ENCODE data around the gene TSHB. TPM values are rescaled to one million over a fixed set of nuclear protein-coding genes. Genes with fewer than 3 reads are reported as not detected.

TSHB gene
- total RNA-seq, result not detected
- polyA plus RNA-seq, result not detected

GRCh38 chr1:115029526-115029925 lies at the start of gene TSHB:
TSS of gene TSHB (plus strand) at chr1:115029826. CDS start at chr1:115033363, 3,537 bp downstream.
- no peak for DNase-seq
- H3K4me1 ChIP-seq (ENCODE audit: insufficient read depth, low read length), result no peaks in the 10 kb centered on the region
- H3K27ac ChIP-seq (ENCODE audit: low read depth, low read length), result no peak within 1 kb of the TSS
- ChIA-PET CTCF (interaction anchor here (1.1 to 1.2 kb wide), 3 partner anchors 20 to 83 kb away, joined by 3 read pairs; no protein-coding TSS in a partner anchor), POLR2A (no interaction called here)
- H3K36me3 ChIP-seq (ENCODE audit: insufficient read depth, low read length), result no peaks in the 10 kb centered on the region
- Mint-ChIP-seq H3K4me3 (no peak within 1 kb of the TSS), H3K4me1 (no peaks in the 10 kb centered on the region), H3K9me3 (no peaks in the 10 kb centered on the region), H3K27me3 (peaks cover 2 to 28% of the 10 kb centered on the region in 2 donors), H3K27ac (no peak within 1 kb of the TSS), H3K36me3 (no peaks in the 10 kb centered on the region)
- H3K27me3 ChIP-seq (ENCODE audit: insufficient read depth, low read length, poor library complexity, severe bottlenecking), result no peaks in the 10 kb centered on the region
- H3K9me3 ChIP-seq (ENCODE audit: low read length), result no peaks in the 10 kb centered on the region
- no peak within 1 kb of the TSS for H3K4me3 ChIP-seq (ENCODE audit: low read length)

DNA sequence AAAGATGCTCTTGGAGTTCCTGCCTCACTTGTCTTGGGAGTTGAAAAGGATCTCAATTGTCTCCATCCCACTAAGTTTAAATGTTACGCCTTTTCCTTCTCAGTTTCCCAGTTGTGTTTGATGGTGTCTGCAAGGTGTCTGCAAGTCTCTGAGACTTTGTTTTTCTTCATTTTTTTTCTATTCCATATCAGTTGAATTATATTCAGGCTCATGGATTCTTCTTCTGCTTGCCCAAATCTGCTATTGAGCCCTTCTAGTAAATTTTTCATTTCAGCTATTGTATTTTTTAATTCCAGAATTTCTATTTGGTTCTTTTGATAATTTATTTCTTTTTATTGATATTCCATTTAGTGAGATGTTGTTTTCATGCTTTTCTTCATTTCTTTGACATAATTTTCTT lies 47.4 kb upstream of the TSHB start:
- peaks cover 16 to 24% (median 23%) of the 10 kb centered on the region in 5 donors for H3K9me3 Mint-ChIP-seq
- Histone ChIP-seq H3K9me3 (ENCODE audit: low read length) (no peaks in the 10 kb centered on the region), H3K36me3 (ENCODE audit: insufficient read depth, low read length) (no peaks in the 10 kb centered on the region), H3K27me3 (ENCODE audit: insufficient read depth, low read length, poor library complexity, severe bottlenecking) (no peaks in the 10 kb centered on the region), H3K27ac (ENCODE audit: low read depth, low read length) (no peak overlapping the region), H3K4me1 (ENCODE audit: insufficient read depth, low read length) (no peaks in the 10 kb centered on the region), H3K4me3 (ENCODE audit: low read length) (no peak overlapping the region)
- DNase-seq, result no peak
- ChIA-PET CTCF (interaction anchor here (1.0 to 2.4 kb wide), 2 partner anchors 115 to 131 kb away, joined by 3 to 19 read pairs; no protein-coding TSS in a partner anchor), POLR2A (no interaction called here)
- no peaks in the 10 kb centered on the region for H3K4me1 Mint-ChIP-seq
- peaks cover 0 to 17% (median 5%) of the 10 kb centered on the region in 3 donors for H3K36me3 Mint-ChIP-seq
- no peak overlapping the region for H3K4me3 Mint-ChIP-seq
- H3K27me3 Mint-ChIP-seq, result peaks cover 4 to 36% of the 10 kb centered on the region in 2 donors
- H3K27ac Mint-ChIP-seq, result no peak overlapping the region

- CTCF ChIA-PET, result interaction anchor here (1.7 kb wide), 1 partner anchor 66 kb away, joined by 5 read pairs; no protein-coding TSS in a partner anchor
- Histone ChIP-seq H3K4me3 (ENCODE audit: low read length) (no peak overlapping the region), H3K27ac (ENCODE audit: low read depth, low read length) (no peak overlapping the region), H3K36me3 (ENCODE audit: insufficient read depth, low read length) (no peaks in the 10 kb centered on the region), H3K9me3 (ENCODE audit: low read length) (no peaks in the 10 kb centered on the region), H3K27me3 (ENCODE audit: insufficient read depth, low read length, poor library complexity, severe bottlenecking) (no peaks in the 10 kb centered on the region), H3K4me1 (ENCODE audit: insufficient read depth, low read length) (no peaks in the 10 kb centered on the region)
- Mint-ChIP-seq H3K4me1 (no peaks in the 10 kb centered on the region), H3K36me3 (peaks cover 0 to 33% (median 5%) of the 10 kb centered on the region in 3 donors), H3K4me3 (no peak overlapping the region), H3K27me3 (peaks cover 10 to 31% of the 10 kb centered on the region in 2 donors), H3K27ac (no peak overlapping the region), H3K9me3 (peaks cover 37 to 46% (median 40%) of the 10 kb centered on the region in 5 donors)
- no peak for DNase-seq
- POLR2A ChIA-PET, result no interaction called here
These were observed 43.3 kb upstream of the TSHB start for GRCh38 chr1:114986286-114986685.

DNA sequence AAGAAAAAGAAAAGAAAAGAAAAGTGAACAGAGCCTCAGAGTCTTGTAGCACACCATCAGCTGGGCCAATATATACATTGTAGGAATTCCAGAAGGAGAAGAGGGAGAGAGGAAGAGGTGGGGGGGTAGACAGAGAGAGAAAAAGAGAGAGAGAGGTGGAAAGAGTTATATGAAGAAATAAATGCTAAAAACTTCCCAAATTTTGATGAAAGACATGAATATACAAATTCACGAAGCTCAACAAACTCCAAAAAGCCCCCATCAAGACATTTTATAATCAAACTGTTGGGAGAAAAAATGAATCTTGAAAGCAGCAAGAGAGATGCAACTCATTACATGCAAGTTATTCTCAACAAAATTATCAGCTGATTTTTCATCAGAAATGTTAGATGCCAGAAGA lies 41.5 kb upstream of the TSHB start:
- Histone ChIP-seq H3K27me3 (ENCODE audit: insufficient read depth, low read length, poor library complexity, severe bottlenecking) (no peaks in the 10 kb centered on the region), H3K36me3 (ENCODE audit: insufficient read depth, low read length) (no peaks in the 10 kb centered on the region), H3K27ac (ENCODE audit: low read depth, low read length) (no peak overlapping the region), H3K9me3 (ENCODE audit: low read length) (no peaks in the 10 kb centered on the region), H3K4me1 (ENCODE audit: insufficient read depth, low read length) (no peaks in the 10 kb centered on the region), H3K4me3 (ENCODE audit: low read length) (no peak overlapping the region)
- CTCF ChIA-PET, result interaction anchor here (0.7 to 1.3 kb wide), 3 partner anchors 74 to 151 kb away, joined by 3 to 5 read pairs (median 3); no protein-coding TSS in a partner anchor
- Mint-ChIP-seq H3K36me3 (peaks cover 0 to 21% (median 3%) of the 10 kb centered on the region in 3 donors), H3K4me3 (no peak overlapping the region), H3K4me1 (no peaks in the 10 kb centered on the region), H3K9me3 (peaks cover 24 to 30% (median 26%) of the 10 kb centered on the region in 5 donors), H3K27ac (no peak overlapping the region), H3K27me3 (peaks cover 10 to 30% of the 10 kb centered on the region in 2 donors)
- POLR2A ChIA-PET, result no interaction called here
- no peak for DNase-seq

- POLR2A ChIA-PET, result no interaction called here
- no peaks in the 10 kb centered on the region for H3K9me3 ChIP-seq (ENCODE audit: low read length)
- CTCF ChIA-PET, result no interaction called here
- no peaks in the 10 kb centered on the region for H3K4me1 ChIP-seq (ENCODE audit: insufficient read depth, low read length)
- Mint-ChIP-seq H3K27me3 (peaks cover 4 to 10% of the 10 kb centered on the region in 2 donors), H3K4me1 (no peaks in the 10 kb centered on the region), H3K9me3 (no peaks in the 10 kb centered on the region), H3K4me3 (no peak overlapping the region), H3K36me3 (no peaks in the 10 kb centered on the region), H3K27ac (no peak overlapping the region)
- no peak for DNase-seq
- no peaks in the 10 kb centered on the region for H3K36me3 ChIP-seq (ENCODE audit: insufficient read depth, low read length)
- no peak overlapping the region for H3K4me3 ChIP-seq (ENCODE audit: low read length)
- H3K27me3 ChIP-seq (ENCODE audit: insufficient read depth, low read length, poor library complexity, severe bottlenecking), result no peaks in the 10 kb centered on the region
- H3K27ac ChIP-seq (ENCODE audit: low read depth, low read length), result no peak overlapping the region
These were observed 31.9 kb upstream of the TSHB start for GRCh38 chr1:114997510-114998289.

- POLR2A ChIA-PET, result no interaction called here
- Histone ChIP-seq H3K36me3 (ENCODE audit: insufficient read depth, low read length) (no peaks in the 10 kb centered on the region), H3K27ac (ENCODE audit: low read depth, low read length) (no peak overlapping the region), H3K9me3 (ENCODE audit: low read length) (no peaks in the 10 kb centered on the region), H3K4me1 (ENCODE audit: insufficient read depth, low read length) (no peaks in the 10 kb centered on the region), H3K4me3 (ENCODE audit: low read length) (no peak overlapping the region), H3K27me3 (ENCODE audit: insufficient read depth, low read length, poor library complexity, severe bottlenecking) (no peaks in the 10 kb centered on the region)
- CTCF ChIA-PET, result no interaction called here
- no peak for DNase-seq
- peaks cover 5 to 44% of the 10 kb centered on the region in 2 donors for H3K27me3 Mint-ChIP-seq
- H3K4me1 Mint-ChIP-seq, result no peaks in the 10 kb centered on the region
- no peaks in the 10 kb centered on the region for H3K36me3 Mint-ChIP-seq
- no peak overlapping the region for H3K4me3 Mint-ChIP-seq
- no peaks in the 10 kb centered on the region for H3K9me3 Mint-ChIP-seq
- H3K27ac Mint-ChIP-seq, result no peak overlapping the region
These were observed 23.4 kb upstream of the TSHB start for GRCh38 chr1:115006191-115006590.

DNA sequence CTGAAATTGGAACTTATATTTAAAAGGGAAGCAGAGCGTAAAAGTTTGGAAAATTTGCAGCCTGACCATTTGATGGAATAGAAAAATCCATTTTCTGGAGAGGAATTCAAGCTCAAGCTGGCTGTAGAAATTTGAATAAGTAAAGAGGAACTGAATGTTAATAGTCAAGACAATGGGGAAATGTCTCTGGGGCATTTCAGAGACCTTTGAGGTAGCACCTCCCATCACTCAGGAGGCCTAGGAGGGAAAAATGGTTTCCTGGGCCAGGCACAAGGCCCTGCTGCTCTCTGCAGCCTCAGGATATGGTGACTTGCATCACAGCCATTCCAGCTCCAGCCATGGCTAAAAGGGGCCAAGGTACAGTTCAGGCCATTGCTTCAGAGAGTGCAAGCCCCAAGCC lies 17.6 kb upstream of the TSHB start:
- H3K4me3 ChIP-seq (ENCODE audit: low read length), result no peak overlapping the region
- no peaks in the 10 kb centered on the region for H3K4me1 ChIP-seq (ENCODE audit: insufficient read depth, low read length)
- H3K27ac ChIP-seq (ENCODE audit: low read depth, low read length), result no peak overlapping the region
- Mint-ChIP-seq H3K27me3 (peaks cover 1 to 8% of the 10 kb centered on the region in 2 donors), H3K4me3 (no peak overlapping the region), H3K36me3 (no peaks in the 10 kb centered on the region), H3K9me3 (peaks cover 0 to 4% (median 0%) of the 10 kb centered on the region in 5 donors), H3K4me1 (no peaks in the 10 kb centered on the region), H3K27ac (no peak overlapping the region)
- no peaks in the 10 kb centered on the region for H3K27me3 ChIP-seq (ENCODE audit: insufficient read depth, low read length, poor library complexity, severe bottlenecking)
- no peaks in the 10 kb centered on the region for H3K36me3 ChIP-seq (ENCODE audit: insufficient read depth, low read length)
- ChIA-PET CTCF (no interaction called here), POLR2A (no interaction called here)
- DNase-seq, result no peak
- no peaks in the 10 kb centered on the region for H3K9me3 ChIP-seq (ENCODE audit: low read length)

DNA sequence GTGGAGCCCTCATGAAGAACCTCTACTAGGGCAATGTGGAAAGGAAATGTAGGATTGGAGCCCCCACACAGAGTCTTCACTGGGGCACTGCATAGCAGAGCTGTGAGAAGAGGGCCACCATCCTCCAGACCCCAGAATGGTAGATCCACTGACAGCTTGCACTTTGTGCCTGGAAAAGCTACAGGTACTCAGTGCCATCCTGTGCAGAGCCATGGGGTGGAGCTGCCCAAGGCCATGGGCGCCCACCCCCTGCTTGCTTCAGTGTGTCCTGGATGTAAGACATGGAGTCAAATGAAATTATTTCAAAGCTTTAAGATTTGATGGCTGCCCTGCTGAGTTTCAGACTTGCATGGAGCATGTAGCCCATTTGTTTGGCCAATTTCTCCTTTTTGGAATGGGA lies 17.2 kb upstream of the TSHB start:
- Mint-ChIP-seq H3K36me3 (no peaks in the 10 kb centered on the region), H3K4me1 (no peaks in the 10 kb centered on the region), H3K9me3 (peaks cover 0 to 4% (median 0%) of the 10 kb centered on the region in 5 donors), H3K27me3 (peaks cover 1 to 4% of the 10 kb centered on the region in 2 donors), H3K27ac (no peak overlapping the region), H3K4me3 (no peak overlapping the region)
- ChIA-PET CTCF (no interaction called here), POLR2A (no interaction called here)
- DNase-seq, result no peak
- Histone ChIP-seq H3K27me3 (ENCODE audit: insufficient read depth, low read length, poor library complexity, severe bottlenecking) (no peaks in the 10 kb centered on the region), H3K4me3 (ENCODE audit: low read length) (no peak overlapping the region), H3K4me1 (ENCODE audit: insufficient read depth, low read length) (no peaks in the 10 kb centered on the region), H3K27ac (ENCODE audit: low read depth, low read length) (no peak overlapping the region), H3K36me3 (ENCODE audit: insufficient read depth, low read length) (no peaks in the 10 kb centered on the region), H3K9me3 (ENCODE audit: low read length) (no peaks in the 10 kb centered on the region)
